Lower leg skin (tissue), 3 donors: ENCODE results near the gene UBE3D.

ENCODE experiments used
- CTCF ChIP-seq, 3 donors: fragments of 450-650 bp; IDR thresholded peaks; one replicate each; pipeline ENCODE4 v1.5.1; 2016; ENCODE audit warnings: antibody characterized with exemption in 3 of 3, mild to moderate bottlenecking in 3 of 3, moderate library complexity in 2 of 3
- POLR2A ChIP-seq, 2 donors: fragments of 450-650 bp; IDR thresholded peaks; one replicate each; pipeline ENCODE4 v1.6.1; 2016 to 2017; ENCODE audit warnings: antibody characterized with exemption in 2 of 2, mild to moderate bottlenecking in 1 of 2, moderate library complexity in 1 of 2

- TF ChIP-seq POLR2A (IDR thresholded peaks at IDR 0.05): no peak
- TF ChIP-seq CTCF (IDR thresholded peaks at IDR 0.05): no peak
These were observed 86.0 kb downstream of the UBE3D start for GRCh38 chr6:82979657-82980056.
